SJCRH30 (cell line): ENCODE data around the gene MICU2. TPM values are rescaled to one million over a fixed set of nuclear protein-coding genes. Genes with fewer than 3 reads are reported as not detected.

Source experiments
- DNase-seq, 2 experiments: peaks; one replicate each; pipeline ENCODE4 v3.0.0-alpha.2; 2015 to 2020
- H3K27ac ChIP-seq: fragments of 250-450 bp; sonication (Bioruptor Pico); 2 replicates; pipeline ENCODE4 v1.5.1; 2020; ENCODE audit warnings: mild to moderate bottlenecking, moderate library complexity
- H3K27me3 ChIP-seq: fragments of 250-450 bp; sonication (Bioruptor Pico); 2 replicates; pipeline ENCODE4 v1.5.1; 2020; ENCODE audit warnings: mild to moderate bottlenecking, moderate library complexity
- H3K36me3 ChIP-seq: fragments of 250-450 bp; sonication (Bioruptor Pico); 2 replicates; pipeline ENCODE4 v1.5.1; 2020; ENCODE audit warnings: mild to moderate bottlenecking, moderate library complexity
- H3K4me1 ChIP-seq: fragments of 250-450 bp; sonication (Bioruptor Pico); 2 replicates; pipeline ENCODE4 v1.5.1; 2020; ENCODE audit warnings: mild to moderate bottlenecking, moderate library complexity
- H3K4me3 ChIP-seq: fragments of 250-450 bp; sonication (Bioruptor Pico); 2 replicates; pipeline ENCODE4 v1.5.1; 2020; ENCODE audit warnings: mild to moderate bottlenecking, moderate library complexity
- H3K9me3 ChIP-seq: fragments of 250-450 bp; sonication (Bioruptor Pico); replicated peaks from 2 replicates; pipeline ENCODE4 v1.5.1; 2020; ENCODE audit warnings: mild to moderate bottlenecking, moderate library complexity
- total RNA-seq: library from RNA; depleted of rRNA; stranded (reverse); fragments of >200 nt; shearing (Covaris generic); gene quantifications from 2 replicates; pipeline ENCODE4 v1.2.3, GENCODE V29; 2014

Gene MICU2
- total RNA-seq, 1 experiment from 2014 or later = 75.1 TPM

GRCh38 chr13:21522130-21522529 is 81.8 kb downstream of the MICU2 start:
- peaks cover 35% of the 10 kb centered on the region for H3K36me3 ChIP-seq
- H3K4me1 ChIP-seq = no peaks in the 10 kb centered on the region
- DNase-seq = no peak
- no peak overlapping the region for H3K27ac ChIP-seq
- no peaks in the 10 kb centered on the region for H3K9me3 ChIP-seq
- no peaks in the 10 kb centered on the region for H3K27me3 ChIP-seq
- H3K4me3 ChIP-seq = no peak overlapping the region

DNA sequence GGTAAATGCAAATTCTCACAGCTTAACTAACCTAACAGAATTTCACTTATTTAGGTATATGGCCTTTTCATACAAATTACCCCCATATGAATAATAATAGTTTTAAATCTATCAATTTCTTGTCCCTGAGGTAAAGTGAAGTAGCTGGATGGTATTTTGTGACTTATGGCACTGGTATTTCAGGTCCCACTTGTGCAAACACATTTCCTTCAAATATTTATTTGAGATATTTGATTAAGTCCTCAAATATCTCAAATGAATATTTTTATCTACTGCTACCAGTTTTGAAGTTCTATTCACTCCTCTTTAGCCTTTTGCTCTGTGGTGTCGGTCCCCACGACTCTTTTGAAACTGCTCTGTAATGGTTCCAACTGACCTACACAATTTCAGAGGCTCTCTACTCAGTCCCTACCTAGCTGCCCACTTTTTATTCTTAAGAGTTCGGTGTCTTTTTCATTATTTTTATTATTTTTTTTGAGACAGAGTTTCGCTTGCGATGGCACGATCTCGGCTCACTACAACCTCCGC is 85.3 kb downstream of the MICU2 start:
- Histone ChIP-seq H3K4me1 (no peaks in the 10 kb centered on the region), H3K4me3 (no peak overlapping the region), H3K27ac (no peak overlapping the region), H3K36me3 (peaks cover 33% of the 10 kb centered on the region), H3K9me3 (no peaks in the 10 kb centered on the region), H3K27me3 (no peaks in the 10 kb centered on the region)
- no peak for DNase-seq

GRCh38 chr13:21517576-21517975 is 86.4 kb downstream of the MICU2 start:
- H3K36me3 ChIP-seq = peaks cover 31% of the 10 kb centered on the region
- no peak overlapping the region for H3K27ac ChIP-seq
- no peaks in the 10 kb centered on the region for H3K4me1 ChIP-seq
- H3K9me3 ChIP-seq = no peaks in the 10 kb centered on the region
- no peak overlapping the region for H3K4me3 ChIP-seq
- DNase-seq = no peak
- no peaks in the 10 kb centered on the region for H3K27me3 ChIP-seq

GRCh38 chr13:21516805-21517204 is 87.2 kb downstream of the MICU2 start:
- peaks cover 26% of the 10 kb centered on the region for H3K36me3 ChIP-seq
- H3K27ac ChIP-seq = no peak overlapping the region
- H3K4me1 ChIP-seq = no peaks in the 10 kb centered on the region
- H3K4me3 ChIP-seq = no peak overlapping the region
- no peaks in the 10 kb centered on the region for H3K9me3 ChIP-seq
- H3K27me3 ChIP-seq = no peaks in the 10 kb centered on the region
- DNase-seq = no peak

DNA sequence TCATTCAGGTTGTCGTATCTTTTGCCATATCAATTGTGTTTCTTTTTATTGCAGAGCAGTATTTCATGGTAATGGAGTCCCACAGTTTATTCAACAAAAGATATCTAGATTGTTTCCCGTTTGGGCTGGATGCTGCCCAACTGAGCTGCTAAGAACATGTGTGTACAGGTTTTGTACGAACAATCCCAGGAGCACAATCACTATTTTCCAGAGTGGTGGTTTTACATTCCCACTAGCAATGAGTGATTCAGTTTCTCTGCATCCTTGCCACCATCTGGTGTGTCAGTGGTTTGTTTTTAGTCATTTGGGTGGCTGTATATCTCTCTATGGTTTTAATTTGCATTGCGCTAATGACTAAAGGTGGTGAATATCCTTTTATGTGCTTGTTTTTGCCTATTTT is 92.1 kb downstream of the MICU2 start:
- no peaks in the 10 kb centered on the region for H3K9me3 ChIP-seq
- H3K4me3 ChIP-seq = no peak overlapping the region
- no peak overlapping the region for H3K27ac ChIP-seq
- no peak for DNase-seq
- no peaks in the 10 kb centered on the region for H3K4me1 ChIP-seq
- no peaks in the 10 kb centered on the region for H3K27me3 ChIP-seq
- peaks cover 25% of the 10 kb centered on the region for H3K36me3 ChIP-seq

- H3K27me3 ChIP-seq = no peaks in the 10 kb centered on the region
- no peaks in the 10 kb centered on the region for H3K4me1 ChIP-seq
- H3K27ac ChIP-seq = no peak overlapping the region
- DNase-seq = no peak
- no peaks in the 10 kb centered on the region for H3K9me3 ChIP-seq
- H3K4me3 ChIP-seq = no peak overlapping the region
- H3K36me3 ChIP-seq = peaks cover 18% of the 10 kb centered on the region
These were observed 99.6 kb downstream of the MICU2 start for GRCh38 chr13:21504379-21504778.

GRCh38 chr13:21501686-21502085 is 102.3 kb downstream of the MICU2 start:
- no peaks in the 10 kb centered on the region for H3K9me3 ChIP-seq
- no peaks in the 10 kb centered on the region for H3K4me1 ChIP-seq
- no peaks in the 10 kb centered on the region for H3K27me3 ChIP-seq
- no peak overlapping the region for H3K4me3 ChIP-seq
- peaks cover 9% of the 10 kb centered on the region for H3K36me3 ChIP-seq
- H3K27ac ChIP-seq = no peak overlapping the region
- DNase-seq = no peak

- Histone ChIP-seq H3K9me3 (peaks cover 13% of the 10 kb centered on the region), H3K27ac (no peak overlapping the region), H3K27me3 (no peaks in the 10 kb centered on the region), H3K36me3 (peaks cover 19% of the 10 kb centered on the region), H3K4me3 (no peak overlapping the region), H3K4me1 (no peaks in the 10 kb centered on the region)
- DNase-seq = no peak
These were observed 117.6 kb downstream of the MICU2 start for GRCh38 chr13:21486322-21486721.

DNA sequence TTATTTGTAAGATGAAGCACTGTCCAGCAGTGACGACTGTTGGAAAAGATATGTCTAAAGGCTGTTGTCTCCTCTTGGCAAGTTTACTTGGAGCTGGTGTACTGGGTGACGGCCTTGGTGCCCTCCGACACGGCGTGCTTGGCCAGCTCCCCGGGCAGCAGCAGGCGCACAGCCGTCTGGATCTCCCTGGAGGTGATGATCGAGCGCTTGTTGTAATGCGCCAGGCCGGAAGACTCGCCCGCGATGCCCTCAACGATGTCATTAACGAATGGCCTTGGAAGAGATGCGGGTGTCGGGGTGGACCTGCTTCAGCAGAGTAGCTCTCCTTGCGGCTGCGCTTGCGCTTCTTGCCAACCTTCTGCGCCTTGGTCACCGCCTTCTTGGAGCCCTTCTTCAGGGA is 120.2 kb downstream of the MICU2 start:
- H3K9me3 ChIP-seq = peaks cover 5% of the 10 kb centered on the region
- no peak for DNase-seq
- no peak overlapping the region for H3K4me3 ChIP-seq
- no peaks in the 10 kb centered on the region for H3K27me3 ChIP-seq
- H3K27ac ChIP-seq = no peak overlapping the region
- no peaks in the 10 kb centered on the region for H3K4me1 ChIP-seq
- H3K36me3 ChIP-seq = no peaks in the 10 kb centered on the region

- no peak overlapping the region for H3K27ac ChIP-seq
These were observed 122.6 kb downstream of the MICU2 start for GRCh38 chr13:21481359-21481758.

DNA sequence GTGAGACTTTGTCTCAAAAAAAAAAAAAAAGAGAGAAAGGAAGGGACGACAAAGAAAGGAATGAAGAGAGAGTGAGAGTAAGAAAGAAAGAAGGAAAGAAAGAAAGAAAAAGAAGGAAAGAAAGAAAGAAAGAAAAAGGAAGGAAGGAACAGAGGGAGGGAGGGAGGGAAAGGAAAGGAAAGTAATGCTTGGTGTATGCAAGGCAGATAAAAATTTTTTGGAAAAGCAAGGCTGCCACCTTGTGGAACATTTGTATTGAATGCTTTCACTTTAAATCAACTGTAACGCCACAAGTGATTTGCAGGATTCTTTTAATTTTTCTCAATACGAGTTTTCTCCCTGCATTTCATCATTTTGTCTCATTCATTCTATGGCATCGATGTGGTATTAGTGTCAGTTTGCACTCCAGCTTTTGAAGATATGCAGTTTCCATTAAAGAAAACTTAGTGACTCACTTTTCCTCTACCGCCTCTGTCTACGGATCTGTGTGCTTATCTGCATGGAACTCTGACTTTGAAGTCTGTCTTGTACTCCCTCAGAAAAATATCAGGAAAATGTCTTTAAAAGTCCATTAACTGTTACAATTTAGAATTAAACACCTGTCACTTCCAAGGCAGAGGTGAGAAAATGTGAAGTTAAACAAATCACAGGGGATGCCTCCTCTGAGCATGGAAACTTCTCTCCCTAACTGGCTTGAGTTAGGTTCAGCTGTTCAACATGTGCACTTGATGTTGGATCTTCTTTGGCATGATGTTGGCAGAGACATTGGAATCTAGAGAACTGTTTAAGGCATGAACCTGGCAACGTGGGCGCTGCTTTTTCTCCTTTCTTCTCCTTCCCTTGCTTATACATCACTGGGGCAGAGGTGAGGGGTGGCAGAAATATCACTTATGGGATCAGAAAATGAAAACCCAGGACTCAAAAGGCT is 124.8 kb downstream of the MICU2 start:
- Histone ChIP-seq H3K27ac (no peak overlapping the region), H3K4me1 (no peaks in the 10 kb centered on the region), H3K27me3 (no peaks in the 10 kb centered on the region), H3K9me3 (no peaks in the 10 kb centered on the region), H3K4me3 (no peak overlapping the region; the same call in 1 of the 2 replicates), H3K36me3 (no peaks in the 10 kb centered on the region)
- DNase-seq = peak; percentile 48 to 86

More at GRCh38 chr13:21481359-21481758, 122.6 kb downstream of the MICU2 start:
- H3K9me3 ChIP-seq = peaks cover 5% of the 10 kb centered on the region
- H3K27me3 ChIP-seq = no peaks in the 10 kb centered on the region
- no peak overlapping the region for H3K4me3 ChIP-seq
- H3K36me3 ChIP-seq = no peaks in the 10 kb centered on the region
- H3K4me1 ChIP-seq = no peaks in the 10 kb centered on the region
- peak in 1 of 2 experiments; percentile 29 for DNase-seq

DNA sequence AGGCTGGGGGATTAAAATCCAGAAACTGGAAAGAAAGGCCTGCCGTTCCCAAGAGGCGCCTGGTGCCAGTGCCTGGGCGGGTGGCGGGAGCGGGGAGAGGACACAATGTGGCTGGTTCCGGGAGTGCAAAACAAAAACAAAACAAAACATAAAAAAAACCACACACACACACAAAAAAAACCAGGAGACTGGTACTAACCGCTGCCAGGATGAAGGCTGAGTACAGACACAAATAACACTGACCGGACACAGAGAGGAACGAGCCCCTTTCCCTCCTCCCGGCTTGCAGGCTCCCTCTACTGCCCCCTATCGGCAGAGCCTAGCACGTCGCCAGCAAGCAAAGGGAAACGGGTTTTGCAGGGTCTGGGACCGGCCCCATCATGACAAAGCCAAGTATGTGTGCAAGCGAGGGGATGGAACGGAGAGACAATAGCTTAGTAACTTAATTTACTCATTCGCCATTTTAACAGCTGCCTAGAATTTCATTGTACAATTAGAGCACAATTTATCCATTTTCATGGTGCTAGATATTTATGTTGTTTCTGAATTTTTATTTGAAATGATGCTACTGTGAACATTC is 127.0 kb downstream of the MICU2 start:
- Histone ChIP-seq H3K4me1 (no peaks in the 10 kb centered on the region), H3K4me3 (peak overlapping the region; percentile 55), H3K9me3 (no peaks in the 10 kb centered on the region), H3K27me3 (no peaks in the 10 kb centered on the region), H3K36me3 (no peaks in the 10 kb centered on the region), H3K27ac (no peak overlapping the region)
- peak; percentile 89 to 93 for DNase-seq

DNA sequence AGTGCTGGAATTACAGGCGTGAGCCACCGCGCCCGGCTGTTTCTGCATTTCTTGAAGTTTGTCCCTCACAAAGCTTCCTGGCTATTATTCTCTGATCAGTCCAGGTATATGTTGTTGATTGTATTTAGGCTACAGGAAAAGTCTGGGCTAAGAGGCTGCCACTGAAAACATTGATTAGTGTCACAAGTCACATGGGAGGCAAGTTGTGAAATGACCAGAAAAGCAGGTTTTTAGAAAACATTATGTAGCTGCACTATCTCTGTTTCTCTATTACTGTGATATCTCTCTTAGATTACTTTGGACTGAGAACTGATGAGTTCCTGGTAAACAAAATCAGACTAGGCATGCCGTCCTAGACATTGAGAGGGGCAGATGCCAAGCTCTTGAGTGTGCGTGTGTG is 128.9 kb downstream of the MICU2 start:
- Histone ChIP-seq H3K27ac (no peak overlapping the region), H3K27me3 (no peaks in the 10 kb centered on the region), H3K9me3 (no peaks in the 10 kb centered on the region), H3K36me3 (no peaks in the 10 kb centered on the region), H3K4me1 (no peaks in the 10 kb centered on the region), H3K4me3 (no peak overlapping the region)
- no peak for DNase-seq

DNA sequence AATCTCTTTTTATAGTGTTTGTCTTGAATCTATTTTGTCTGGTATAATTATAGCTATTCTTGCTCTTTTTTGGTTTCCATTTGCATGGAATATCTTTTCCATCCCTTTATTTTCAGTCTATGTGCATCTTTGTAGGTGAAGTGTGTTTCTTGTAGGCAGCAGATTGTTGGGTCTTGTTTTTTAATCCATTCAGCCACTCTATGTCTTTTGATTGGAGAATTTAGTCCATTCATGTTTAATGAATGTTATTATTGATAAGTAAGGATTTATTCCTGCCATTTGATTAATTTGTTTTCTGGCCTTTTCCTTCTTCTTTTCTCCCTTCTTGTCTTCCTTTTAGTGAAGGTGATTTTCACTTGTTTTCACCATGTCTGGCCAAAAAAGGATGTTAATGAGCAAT is 133.2 kb downstream of the MICU2 start:
- H3K4me1 ChIP-seq = no peaks in the 10 kb centered on the region
- H3K27me3 ChIP-seq = no peaks in the 10 kb centered on the region
- H3K9me3 ChIP-seq = 0 out of 2 replicates have a peak, but pooled peaks cover 3% of the 10 kb centered on the region
- no peaks in the 10 kb centered on the region for H3K36me3 ChIP-seq
- H3K27ac ChIP-seq = no peak overlapping the region
- no peak overlapping the region for H3K4me3 ChIP-seq
- no peak for DNase-seq

- 0 out of 2 replicates have a peak, but pooled peaks cover 3% of the 10 kb centered on the region for H3K9me3 ChIP-seq
- no peak overlapping the region for H3K4me3 ChIP-seq
- DNase-seq = peak in 1 of 2 experiments; percentile 9
- no peak overlapping the region for H3K27ac ChIP-seq
- H3K4me1 ChIP-seq = no peaks in the 10 kb centered on the region
- no peaks in the 10 kb centered on the region for H3K27me3 ChIP-seq
- no peaks in the 10 kb centered on the region for H3K36me3 ChIP-seq
These were observed 137.4 kb downstream of the MICU2 start for GRCh38 chr13:21466527-21466926.
